GM19328 (cell line): ENCODE measurements around the gene FSTL1.

Experiments
- ATAC-seq: cut with Tn5 transposase; IDR thresholded peaks from one replicate; pipeline ENCODE4 v1.9.1; 2021; ENCODE audit warnings: mild to moderate bottlenecking, moderate library complexity; ENCODE audit not compliant: unreplicated experiment

The FSTL1 gene

GRCh38 chr3:120440001-120440703 lies 10.6 kb downstream of the FSTL1 start:
- no peak for ATAC-seq

DNA sequence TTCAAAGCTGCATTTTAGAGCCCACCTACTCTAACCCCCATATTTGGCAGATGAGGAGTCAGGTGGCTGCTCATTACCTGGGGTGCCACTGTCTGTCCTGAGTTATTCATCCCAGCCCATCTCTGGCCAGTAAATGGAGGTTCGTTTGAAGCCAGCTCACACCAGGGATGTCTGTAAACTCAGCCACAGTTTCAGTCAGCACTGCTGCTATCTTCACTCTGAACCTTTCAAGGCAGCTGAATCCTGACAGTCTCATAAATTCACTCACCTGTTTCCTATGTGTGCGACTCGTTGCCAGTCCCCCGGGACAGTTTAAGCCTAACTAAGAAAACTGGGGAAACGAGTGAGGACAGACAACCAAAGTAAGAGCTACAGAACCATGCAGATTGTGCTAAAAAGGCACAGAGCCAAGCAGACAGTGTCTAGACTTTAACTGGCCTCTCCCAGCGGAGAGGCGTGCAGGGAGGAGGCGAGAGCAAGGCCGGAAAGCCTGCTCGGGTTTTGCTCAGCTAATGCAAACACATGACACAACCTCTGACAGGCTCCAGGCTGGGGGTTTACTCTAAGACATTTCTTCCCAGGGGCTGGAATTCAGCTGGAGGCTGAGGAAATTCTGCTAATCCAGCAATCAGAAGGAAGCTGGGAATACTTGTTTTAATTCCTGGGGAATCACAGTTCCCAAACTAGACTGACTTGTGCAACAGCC lies 12.0 kb downstream of the FSTL1 start:
- no peak for ATAC-seq

GRCh38 chr3:120438216-120438615 lies 12.6 kb downstream of the FSTL1 start:
- no peak for ATAC-seq

DNA sequence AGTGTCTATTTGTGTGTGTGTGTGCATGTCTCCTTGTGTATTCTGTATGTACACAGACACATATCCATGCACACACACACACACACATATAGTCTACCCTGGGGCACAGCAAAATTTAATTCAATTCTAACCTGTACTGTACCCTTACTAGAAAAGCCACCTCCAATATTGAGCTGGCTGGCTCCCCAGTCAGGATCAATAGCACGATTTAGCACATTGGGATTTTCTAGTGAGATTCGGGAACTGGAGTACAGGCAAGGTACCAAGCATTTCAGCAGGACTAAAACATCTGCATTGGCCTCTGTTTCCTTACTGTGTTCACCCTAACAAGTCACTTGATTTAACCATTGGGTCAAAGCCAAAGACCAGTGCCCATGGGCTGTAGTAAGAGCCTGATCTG lies 13.2 kb downstream of the FSTL1 start:
- ATAC-seq = no peak

DNA sequence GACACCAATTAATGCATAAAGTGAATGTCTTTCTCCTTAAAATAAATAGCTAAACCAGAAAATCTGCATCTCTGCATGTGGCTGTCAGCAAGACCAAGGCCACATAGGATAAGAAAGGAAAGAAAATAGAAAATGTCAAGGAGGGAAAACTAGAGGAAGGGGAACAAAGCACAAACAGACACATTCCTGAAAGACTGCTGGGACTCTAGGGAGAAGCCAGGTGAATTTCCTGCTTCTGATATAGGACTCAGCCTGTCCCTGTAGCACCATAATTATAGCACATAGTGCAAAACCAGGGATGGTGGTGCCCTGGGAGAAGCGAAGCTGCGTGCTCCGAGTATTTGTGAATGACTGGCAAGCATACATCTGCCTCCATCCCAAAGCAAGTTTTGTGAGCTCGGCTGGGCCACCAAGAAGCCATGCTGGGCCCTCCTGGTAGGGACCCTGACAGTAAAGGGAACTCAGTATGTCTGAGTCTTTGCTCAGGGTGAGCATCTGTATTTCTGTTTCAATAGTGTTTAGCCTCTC lies 14.2 kb downstream of the FSTL1 start:
- ATAC-seq = no peak

GRCh38 chr3:120435621-120436020 lies 15.2 kb downstream of the FSTL1 start:
- no peak for ATAC-seq

GRCh38 chr3:120433662-120434331 lies 17.0 kb downstream of the FSTL1 start:
- ATAC-seq = no peak

GRCh38 chr3:120432150-120432860 lies 18.5 kb downstream of the FSTL1 start:
- ATAC-seq = no peak

DNA sequence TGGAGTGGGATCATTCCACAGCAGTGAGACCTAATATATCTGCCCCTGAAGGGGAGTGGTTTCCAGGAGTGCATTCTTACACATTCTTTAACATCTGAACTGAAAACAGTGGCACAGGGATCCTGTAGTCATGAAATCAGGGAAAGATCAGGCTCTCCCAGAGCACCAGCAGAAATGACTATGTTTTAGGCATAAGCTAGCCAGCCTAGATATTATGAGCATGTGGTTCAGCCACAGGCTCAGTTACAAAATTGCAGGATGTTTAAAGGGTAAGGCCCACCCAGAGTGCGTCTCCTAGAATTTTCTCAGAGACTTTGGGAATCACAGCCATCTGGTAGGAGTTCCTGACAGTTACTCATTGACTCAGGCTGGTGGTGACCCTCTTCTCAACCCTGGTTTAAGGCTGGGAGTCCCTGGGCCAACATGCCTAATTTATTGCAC lies 20.9 kb downstream of the FSTL1 start:
- no peak for ATAC-seq

- ATAC-seq = no peak
These were observed 21.9 kb downstream of the FSTL1 start for GRCh38 chr3:120428924-120429323.

GRCh38 chr3:120427201-120427600 lies 23.6 kb downstream of the FSTL1 start:
- ATAC-seq = no peak

DNA sequence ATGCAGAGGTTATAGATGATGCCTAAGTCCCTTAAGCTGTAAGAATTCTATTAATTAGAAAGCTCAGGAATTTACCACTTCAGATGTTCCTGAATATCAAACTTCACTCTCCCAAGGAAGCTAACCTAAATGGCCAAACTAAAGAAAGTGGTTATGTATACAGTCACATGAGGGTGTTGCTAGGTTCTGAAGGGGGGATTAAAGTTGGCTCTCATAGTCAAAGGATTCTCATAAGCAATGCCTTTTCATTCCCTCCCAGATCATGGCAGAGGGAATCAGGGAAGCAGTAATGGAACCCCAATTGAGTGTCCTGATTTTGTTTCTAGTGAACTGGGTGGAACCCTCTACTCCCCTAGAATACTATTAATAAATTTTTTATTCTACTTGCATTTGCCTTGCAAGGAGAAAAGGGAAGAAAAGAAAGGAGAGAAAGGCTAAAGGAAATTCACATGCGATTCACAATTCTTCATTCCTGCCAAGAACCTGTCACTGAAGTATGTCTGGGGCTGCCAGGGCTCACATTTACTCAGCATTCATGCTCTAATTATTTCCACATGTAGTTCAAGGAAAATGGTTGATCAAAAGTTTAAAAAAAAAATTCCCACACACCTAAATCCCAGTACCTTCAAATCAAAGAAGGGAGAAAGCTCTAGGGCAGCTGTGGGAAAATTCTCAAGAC lies 25.1 kb downstream of the FSTL1 start:
- no peak for ATAC-seq

DNA sequence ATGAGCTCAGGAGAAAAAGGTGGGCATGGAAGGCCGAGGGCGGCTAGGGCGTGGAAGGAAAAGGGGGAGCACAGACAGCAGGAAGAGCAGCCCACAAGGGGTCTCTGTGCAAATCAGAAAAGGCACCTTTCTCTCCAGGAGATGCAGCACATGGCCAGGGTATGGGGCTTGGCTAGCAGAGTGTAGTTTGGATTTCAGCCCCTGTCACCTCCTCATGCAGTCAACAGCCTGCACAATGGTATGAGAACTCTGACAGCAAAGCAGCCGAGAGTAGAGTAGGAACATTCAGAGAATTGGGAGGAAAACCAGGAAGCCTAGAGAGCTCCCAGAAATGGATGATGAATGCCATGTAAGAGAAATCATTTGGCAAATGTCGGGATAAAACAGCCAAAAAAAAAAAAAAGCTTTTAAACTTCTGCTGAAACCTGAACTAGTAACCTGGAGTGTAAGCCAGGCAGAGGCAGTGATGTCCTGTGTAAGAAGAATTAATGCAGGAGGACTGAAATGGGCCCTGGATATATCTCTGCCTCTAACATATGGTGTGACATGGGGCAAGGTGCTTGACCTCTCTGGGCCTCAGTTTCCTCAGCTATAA lies 25.7 kb downstream of the FSTL1 start:
- no peak for ATAC-seq

- no peak for ATAC-seq
These were observed 26.3 kb downstream of the FSTL1 start for GRCh38 chr3:120424506-120424905.

GRCh38 chr3:120423432-120423831 lies 27.4 kb downstream of the FSTL1 start:
- ATAC-seq = no peak

DNA sequence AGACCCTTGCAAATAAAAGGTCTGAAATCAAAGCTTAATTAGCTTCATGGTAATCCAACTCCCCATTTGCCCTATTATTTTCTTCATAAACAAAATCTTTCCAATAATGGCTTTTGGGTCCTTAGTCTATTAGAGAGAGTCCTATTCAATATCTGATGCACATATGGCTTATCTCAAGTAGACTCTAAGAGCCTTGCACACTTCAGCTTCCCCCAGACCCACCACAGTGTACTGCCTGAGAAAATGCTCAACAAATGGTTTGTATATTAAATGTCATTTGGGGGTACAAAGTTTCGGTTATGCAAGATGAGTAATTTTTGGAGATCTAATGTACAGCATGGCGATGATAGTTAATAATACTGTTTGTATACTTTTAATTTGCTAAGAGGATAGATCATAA lies 28.9 kb downstream of the FSTL1 start:
- ATAC-seq = no peak

- no peak for ATAC-seq
These were observed 29.8 kb downstream of the FSTL1 start for GRCh38 chr3:120420928-120421551.

GRCh38 chr3:120420360-120420759 lies 30.4 kb downstream of the FSTL1 start:
- no peak for ATAC-seq

DNA sequence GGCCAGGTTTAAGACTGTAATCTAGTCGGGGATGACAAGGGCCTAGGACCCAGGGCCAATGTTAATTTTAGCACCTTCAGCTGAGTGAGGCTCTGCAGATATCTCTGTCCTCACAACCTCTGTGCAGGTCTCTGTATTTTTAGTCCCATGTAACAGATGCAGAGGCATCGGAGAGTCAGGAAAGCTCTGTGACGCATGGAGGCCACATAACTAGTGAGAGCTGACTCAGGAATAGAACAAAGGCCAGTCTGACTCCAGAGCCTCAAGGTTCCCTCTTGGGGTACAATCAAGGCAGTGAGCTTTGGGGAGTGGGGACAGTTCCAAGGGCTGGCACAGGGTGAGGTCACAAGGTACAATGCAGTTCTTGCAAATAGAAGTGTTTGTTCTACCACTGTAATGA lies 31.0 kb downstream of the FSTL1 start:
- no peak for ATAC-seq
